ENCODE results near the gene GALNT13. TPM values are rescaled to one million over a fixed set of nuclear protein-coding genes. Genes with fewer than 3 reads are reported as not detected.

Gene GALNT13
- total and polyA plus RNA-seq, 10 of the 15 experiments (the other 5 are each of a cell fraction or from before 2014, with no cell fraction given): 0.04 TPM; not detected in 9

GRCh38 chr2:154048905-154049304, 177.2 kb downstream of the GALNT13 start (continued):
- TF ChIP-seq, protein P1, sequence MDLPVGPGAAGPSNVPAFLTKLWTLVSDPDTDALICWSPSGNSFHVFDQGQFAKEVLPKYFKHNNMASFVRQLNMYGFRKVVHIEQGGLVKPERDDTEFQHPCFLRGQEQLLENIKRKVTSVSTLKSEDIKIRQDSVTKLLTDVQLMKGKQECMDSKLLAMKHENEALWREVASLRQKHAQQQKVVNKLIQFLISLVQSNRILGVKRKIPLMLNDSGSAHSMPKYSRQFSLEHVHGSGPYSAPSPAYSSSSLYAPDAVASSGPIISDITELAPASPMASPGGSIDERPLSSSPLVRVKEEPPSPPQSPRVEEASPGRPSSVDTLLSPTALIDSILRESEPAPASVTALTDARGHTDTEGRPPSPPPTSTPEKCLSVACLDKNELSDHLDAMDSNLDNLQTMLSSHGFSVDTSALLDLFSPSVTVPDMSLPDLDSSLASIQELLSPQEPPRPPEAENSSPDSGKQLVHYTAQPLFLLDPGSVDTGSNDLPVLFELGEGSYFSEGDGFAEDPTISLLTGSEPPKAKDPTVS (IDR thresholded peaks at IDR 0.05; ENCODE audit: low read depth, low read length): no peak

DNA sequence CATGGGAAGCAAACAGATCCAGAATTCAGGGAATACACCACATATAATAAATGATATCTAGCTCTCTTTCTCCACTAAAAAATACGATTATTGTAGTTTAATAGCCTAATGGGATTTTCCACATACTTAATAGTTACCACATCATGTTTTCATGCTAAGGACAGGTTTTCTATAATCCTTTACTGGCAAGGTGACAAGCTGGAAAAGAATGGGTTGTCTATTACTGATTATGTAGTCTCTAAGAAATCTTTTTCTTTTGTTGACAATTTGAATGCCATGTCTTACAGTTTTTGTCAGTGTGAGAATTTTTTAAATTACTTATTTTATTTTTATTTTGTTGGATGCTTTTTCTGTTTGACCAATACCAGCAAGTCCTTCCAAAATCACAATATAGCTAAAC, 177.8 kb downstream of the GALNT13 start:
- no peak for FAIRE-seq
- TF ChIP-seq ZBTB11 (CRISPR knock-in tag; IDR thresholded peaks at IDR 0.05) (no peak), BMI1 (IDR thresholded peaks at IDR 0.05; ENCODE audit: borderline replicate concordance) (no peak)
- intact Hi-C loops (cut with micrococcal nuclease; ENCODE audit: unreplicated experiment): no loop called here
- in situ Hi-C loops (cut with MboI): no loop called here
- ChIA-PET POLR2A (no interaction called here), RAD21 (ENCODE audit: unreplicated experiment) (no interaction called here), CTCF (no interaction called here), SMC1A (ENCODE audit: uncharacterized antibody, unreplicated experiment) (no interaction called here)
- Histone ChIP-seq H2AFZ (ENCODE audit: control insufficient read depth, low read depth, low read length) (no peak overlapping the region), H3K9ac (ENCODE audit: control insufficient read depth, insufficient read depth, low read length) (no peak overlapping the region), H3K27ac (ENCODE audit: control insufficient read depth, insufficient read depth) (no peak overlapping the region), H3K4me1 (ENCODE audit: control insufficient read depth, insufficient read depth, low read length) (no peaks in the 10 kb centered on the region), H3K4me2 (ENCODE audit: control insufficient read depth, insufficient read depth) (no peak overlapping the region), H3K27me3 (replicated peaks in 1 of 2; ENCODE audit: control insufficient read depth in 2 of 2, insufficient read depth in 2 of 2, low read length in 1 of 2) (no peaks in the 10 kb centered on the region), H3K36me3 (ENCODE audit: control insufficient read depth in 2 of 2, insufficient read depth in 2 of 2, low read length in 1 of 2) (no peaks in the 10 kb centered on the region), H4K20me1 (ENCODE audit: control insufficient read depth, insufficient read depth) (no peaks in the 10 kb centered on the region), H3K4me3 (no peak overlapping the region), H3K79me2 (ENCODE audit: control insufficient read depth, insufficient read depth, low read length) (no peaks in the 10 kb centered on the region), H3K9me3 (replicated peaks; ENCODE audit: control insufficient read depth, insufficient read depth, low read length) (no peaks in the 10 kb centered on the region)
- 0% methylated on average over 1 of the region's 1 CpG for WGBS (ENCODE audit: insufficient coverage, insufficient replicate concordance, low lambda C conversion rate, missing lambda C conversion rate)
- DNase-seq (ENCODE audit: low read depth, low spot score): no peak
- BruUV-seq (replicated peaks): no TSS peak
- no peak for ATAC-seq

Data from GM12878 (cell line).